DND-41 (cell line): ENCODE measurements around the gene SHPK.

Source experiments
- ATAC-seq: fragments of 200-7000 bp; cut with Tn5 transposase; 3 replicates; pipeline ENCODE4 v1.9.1; 2021; ENCODE audit warnings: low read depth; ENCODE audit not compliant: insufficient read depth
- DNase-seq: peaks from one replicate; pipeline ENCODE4 v3.0.0-alpha.2; 2020
- H2AFZ ChIP-seq: 2 replicates; pipeline ENCODE4 v1.6.0; 2012; ENCODE audit warnings: low read depth, low read length
- H3K27ac ChIP-seq: 2 replicates; pipeline ENCODE4 v1.5.1; 2012; ENCODE audit warnings: low read length, inconsistent platforms
- H3K27me3 ChIP-seq: fragments of 200-600 bp; sonication (generic); 2 replicates; pipeline ENCODE4 v1.6.0; 2012; ENCODE audit warnings: low read length, mild to moderate bottlenecking, inconsistent platforms; ENCODE audit not compliant: insufficient read depth, poor library complexity
- H3K36me3 ChIP-seq: 2 replicates; pipeline ENCODE4 v1.5.1; 2012; ENCODE audit warnings: low read length, inconsistent platforms; ENCODE audit not compliant: insufficient read depth
- H3K4me1 ChIP-seq: 2 replicates; pipeline ENCODE4 v1.5.1; 2012; ENCODE audit warnings: mild to moderate bottlenecking, low read length; ENCODE audit not compliant: insufficient read depth
- H3K4me2 ChIP-seq: 2 replicates; pipeline ENCODE4 v1.6.0; 2012; ENCODE audit warnings: mild to moderate bottlenecking, moderate library complexity, low read length, inconsistent platforms; ENCODE audit not compliant: insufficient read depth
- H3K4me3 ChIP-seq, 2 experiments: fragments of 200-600 bp in 1 of 2; shearing (Covaris generic) in 1 of 2; 2 replicates each; pipeline ENCODE4 v1.5.1; 2012 to 2016; ENCODE audit warnings: inconsistent platforms in 2 of 2, low read length in 2 of 2, mild to moderate bottlenecking in 2 of 2, low read depth in 1 of 2, moderate library complexity in 1 of 2
- H3K79me2 ChIP-seq: 2 replicates; pipeline ENCODE4 v1.6.0; 2012; ENCODE audit warnings: low read length, inconsistent platforms; ENCODE audit not compliant: insufficient read depth
- H3K9ac ChIP-seq: 2 replicates; pipeline ENCODE4 v1.6.0; 2012; ENCODE audit warnings: low read depth, mild to moderate bottlenecking, inconsistent platforms, low read length, moderate library complexity
- H3K9me3 ChIP-seq: 2 replicates; pipeline ENCODE4 v1.5.1; 2012; ENCODE audit warnings: low read length, moderate library complexity, mild to moderate bottlenecking, inconsistent platforms; ENCODE audit not compliant: insufficient read depth, severe bottlenecking
- H4K20me1 ChIP-seq: 2 replicates; pipeline ENCODE4 v1.6.0; 2012; ENCODE audit warnings: low read length; ENCODE audit not compliant: insufficient read depth
- EZH2 ChIP-seq: IDR thresholded peaks from 3 replicates; pipeline ENCODE4 v1.6.1; 2012; ENCODE audit warnings: borderline replicate concordance, low read depth, mild to moderate bottlenecking, moderate library complexity, low read length, inconsistent platforms; ENCODE audit not compliant: severe bottlenecking
- TF ChIP-seq, protein P1 (sequence below): IDR thresholded peaks from 2 replicates; pipeline ENCODE4 v1.5.1; 2012; ENCODE audit warnings: borderline replicate concordance, low read length, moderate library complexity, mild to moderate bottlenecking; ENCODE audit not compliant: poor library complexity, severe bottlenecking; ENCODE audit errors: extremely low read depth

Gene SHPK

GRCh38 chr17:3575511-3575910, 60.5 kb downstream of the SHPK start:
- ATAC-seq (no peak), DNase-seq (no peak)
- H3K4me3 ChIP-seq, result no peak overlapping the region
- H3K27ac ChIP-seq, result no peak overlapping the region
- no peak overlapping the region for H3K9ac ChIP-seq
- H3K9me3 ChIP-seq, result no peaks in the 10 kb centered on the region
- H3K4me1 ChIP-seq, result no peaks in the 10 kb centered on the region
- no peak overlapping the region for H3K4me2 ChIP-seq
- TF ChIP-seq EZH2, result no peak
- TF ChIP-seq, protein P1, sequence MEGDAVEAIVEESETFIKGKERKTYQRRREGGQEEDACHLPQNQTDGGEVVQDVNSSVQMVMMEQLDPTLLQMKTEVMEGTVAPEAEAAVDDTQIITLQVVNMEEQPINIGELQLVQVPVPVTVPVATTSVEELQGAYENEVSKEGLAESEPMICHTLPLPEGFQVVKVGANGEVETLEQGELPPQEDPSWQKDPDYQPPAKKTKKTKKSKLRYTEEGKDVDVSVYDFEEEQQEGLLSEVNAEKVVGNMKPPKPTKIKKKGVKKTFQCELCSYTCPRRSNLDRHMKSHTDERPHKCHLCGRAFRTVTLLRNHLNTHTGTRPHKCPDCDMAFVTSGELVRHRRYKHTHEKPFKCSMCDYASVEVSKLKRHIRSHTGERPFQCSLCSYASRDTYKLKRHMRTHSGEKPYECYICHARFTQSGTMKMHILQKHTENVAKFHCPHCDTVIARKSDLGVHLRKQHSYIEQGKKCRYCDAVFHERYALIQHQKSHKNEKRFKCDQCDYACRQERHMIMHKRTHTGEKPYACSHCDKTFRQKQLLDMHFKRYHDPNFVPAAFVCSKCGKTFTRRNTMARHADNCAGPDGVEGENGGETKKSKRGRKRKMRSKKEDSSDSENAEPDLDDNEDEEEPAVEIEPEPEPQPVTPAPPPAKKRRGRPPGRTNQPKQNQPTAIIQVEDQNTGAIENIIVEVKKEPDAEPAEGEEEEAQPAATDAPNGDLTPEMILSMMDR, result no peak
- no peak overlapping the region for H2AFZ ChIP-seq
- H3K36me3 ChIP-seq, result 0 out of 2 replicates have a peak, but pooled peaks cover 6% of the 10 kb centered on the region
- H4K20me1 ChIP-seq, result no peaks in the 10 kb centered on the region
- H3K79me2 ChIP-seq, result no peaks in the 10 kb centered on the region
- H3K27me3 ChIP-seq, result no peaks in the 10 kb centered on the region

GRCh38 chr17:3574231-3574630, 61.8 kb downstream of the SHPK start:
- H3K4me1 ChIP-seq, result no peaks in the 10 kb centered on the region
- H3K36me3 ChIP-seq, result no peaks in the 10 kb centered on the region
- H3K4me2 ChIP-seq, result no peak overlapping the region
- no peak overlapping the region for H3K9ac ChIP-seq
- H2AFZ ChIP-seq, result no peak overlapping the region
- no peak overlapping the region for H3K27ac ChIP-seq
- no peaks in the 10 kb centered on the region for H3K79me2 ChIP-seq
- no peak overlapping the region for H3K4me3 ChIP-seq
- no peaks in the 10 kb centered on the region for H3K27me3 ChIP-seq
- DNase-seq (no peak), ATAC-seq (no peak)
- no peak for TF ChIP-seq EZH2
- TF ChIP-seq, protein P1, result no peak
- H4K20me1 ChIP-seq, result no peaks in the 10 kb centered on the region
- no peaks in the 10 kb centered on the region for H3K9me3 ChIP-seq

GRCh38 chr17:3573246-3574100, 62.6 kb downstream of the SHPK start:
- Histone ChIP-seq H3K9ac (no peak overlapping the region), H3K27ac (no peak overlapping the region), H3K4me2 (no peak overlapping the region), H3K9me3 (no peaks in the 10 kb centered on the region), H3K4me1 (no peaks in the 10 kb centered on the region), H3K36me3 (no peaks in the 10 kb centered on the region), H3K79me2 (no peaks in the 10 kb centered on the region), H4K20me1 (no peaks in the 10 kb centered on the region), H3K27me3 (no peaks in the 10 kb centered on the region), H2AFZ (no peak overlapping the region), H3K4me3 (no peak overlapping the region)
- TF ChIP-seq, protein P1, result no peak
- TF ChIP-seq EZH2, result no peak
- no peak for ATAC-seq
- no peak for DNase-seq

- no peak overlapping the region for H3K9ac ChIP-seq
- no peak overlapping the region for H3K4me3 ChIP-seq
- no peaks in the 10 kb centered on the region for H3K4me1 ChIP-seq
- no peak overlapping the region for H2AFZ ChIP-seq
- no peaks in the 10 kb centered on the region for H3K9me3 ChIP-seq
- ATAC-seq (no peak), DNase-seq (no peak)
- H3K4me2 ChIP-seq, result no peak overlapping the region
- H4K20me1 ChIP-seq, result no peaks in the 10 kb centered on the region
- no peak overlapping the region for H3K27ac ChIP-seq
- no peaks in the 10 kb centered on the region for H3K27me3 ChIP-seq
- H3K36me3 ChIP-seq, result no peaks in the 10 kb centered on the region
- H3K79me2 ChIP-seq, result no peaks in the 10 kb centered on the region
- TF ChIP-seq, protein P1, result no peak
- TF ChIP-seq EZH2, result no peak
These were observed 63.8 kb downstream of the SHPK start for GRCh38 chr17:3572231-3572630.
